H9 (cell line): ENCODE measurements around the gene GABRB1. TPM values are rescaled to one million over a fixed set of nuclear protein-coding genes. Genes with fewer than 3 reads are reported as not detected.

Source experiments
- DNase-seq: peaks from one replicate; pipeline ENCODE4 v3.0.0-alpha.2; 2017
- H2AFZ ChIP-seq: one replicate; pipeline ENCODE4 v1.6.1; 2013; ENCODE audit warnings: mild to moderate bottlenecking, low read length, control low read depth, moderate library complexity
- H2AK5ac ChIP-seq: 2 replicates; pipeline ENCODE4 v1.6.1; 2013; ENCODE audit warnings: low read length, control low read depth, mixed read lengths; ENCODE audit not compliant: insufficient read length
- H2BK120ac ChIP-seq: one replicate; pipeline ENCODE4 v1.6.1; 2013; ENCODE audit warnings: low read depth, mild to moderate bottlenecking, low read length, control low read depth, inconsistent platforms; ENCODE audit not compliant: poor library complexity, severe bottlenecking
- H2BK12ac ChIP-seq: 2 replicates; pipeline ENCODE4 v1.6.1; 2013; ENCODE audit warnings: low read length, control low read depth, mixed read lengths, low read depth; ENCODE audit not compliant: insufficient read length
- H2BK15ac ChIP-seq: 2 replicates; pipeline ENCODE4 v1.6.1; 2013; ENCODE audit warnings: low read depth, low read length, control low read depth
- H2BK20ac ChIP-seq: one replicate; pipeline ENCODE4 v1.6.1; 2013; ENCODE audit warnings: low read depth, mild to moderate bottlenecking, low read length, control low read depth, inconsistent platforms; ENCODE audit not compliant: poor library complexity, severe bottlenecking
- H2BK5ac ChIP-seq: 2 replicates; pipeline ENCODE4 v1.6.1; 2013; ENCODE audit warnings: low read length, control low read depth, mixed read lengths; ENCODE audit not compliant: insufficient read length
- H3K14ac ChIP-seq: 2 replicates; pipeline ENCODE4 v1.6.1; 2013; ENCODE audit warnings: low read length, control low read depth; ENCODE audit not compliant: insufficient read depth
- H3K18ac ChIP-seq: 2 replicates; pipeline ENCODE4 v1.6.1; 2013; ENCODE audit warnings: low read depth, mild to moderate bottlenecking, mixed read lengths, low read length, control low read depth; ENCODE audit not compliant: insufficient read length
- H3K23ac ChIP-seq: 2 replicates; pipeline ENCODE4 v1.6.1; 2013; ENCODE audit warnings: low read length, control low read depth, mixed read lengths, low read depth; ENCODE audit not compliant: insufficient read length
- H3K23me2 ChIP-seq: 2 replicates; pipeline ENCODE4 v1.6.1; 2013; ENCODE audit warnings: low read depth, mild to moderate bottlenecking, mixed read lengths, low read length, control low read depth; ENCODE audit not compliant: insufficient read length, poor library complexity, severe bottlenecking
- H3K27ac ChIP-seq: 2 replicates; pipeline ENCODE4 v1.5.1; 2013; ENCODE audit warnings: low read length, control low read depth, mixed read lengths, low read depth; ENCODE audit not compliant: insufficient read length
- H3K27me3 ChIP-seq: 2 replicates; pipeline ENCODE4 v1.6.1; 2013; ENCODE audit warnings: low read length, control low read depth, inconsistent platforms; ENCODE audit not compliant: insufficient read depth
- H3K4ac ChIP-seq: 2 replicates; pipeline ENCODE4 v1.6.1; 2013; ENCODE audit warnings: low read depth, mild to moderate bottlenecking, control low read depth, inconsistent platforms, low read length, moderate library complexity
- H3K4me1 ChIP-seq: 2 replicates; pipeline ENCODE4 v1.6.1; 2013; ENCODE audit warnings: low read length, control low read depth, inconsistent platforms; ENCODE audit not compliant: insufficient read depth
- H3K4me2 ChIP-seq: 2 replicates; pipeline ENCODE4 v1.6.1; 2013; ENCODE audit warnings: low read length, control low read depth, mixed read lengths; ENCODE audit not compliant: insufficient read length, insufficient read depth
- H3K56ac ChIP-seq: 2 replicates; pipeline ENCODE4 v1.6.1; 2013; ENCODE audit warnings: low read depth, mild to moderate bottlenecking, mixed read lengths, low read length, control low read depth; ENCODE audit not compliant: insufficient read length
- H3K79me1 ChIP-seq: 2 replicates; pipeline ENCODE4 v1.6.1; 2013; ENCODE audit warnings: low read depth, mild to moderate bottlenecking, moderate library complexity, low read length, control low read depth, inconsistent platforms; ENCODE audit not compliant: insufficient read depth, poor library complexity, severe bottlenecking
- H3K79me2 ChIP-seq: 2 replicates; pipeline ENCODE4 v1.6.1; 2013; ENCODE audit warnings: low read length, control low read depth, inconsistent platforms; ENCODE audit not compliant: insufficient read depth
- H3K9ac ChIP-seq: 2 replicates; pipeline ENCODE4 v1.6.1; 2013; ENCODE audit warnings: low read length, control low read depth, mixed read lengths; ENCODE audit not compliant: insufficient read length; ENCODE audit errors: extremely low read depth
- H3K9me3 ChIP-seq: one replicate; pipeline ENCODE4 v1.6.1; 2013; ENCODE audit warnings: low read depth, low read length, inconsistent platforms; ENCODE audit not compliant: control insufficient read depth
- H3T11ph ChIP-seq: one replicate; pipeline ENCODE4 v1.6.1; 2013; ENCODE audit warnings: mild to moderate bottlenecking, low read length, control low read depth, inconsistent platforms
- H4K20me1 ChIP-seq: one replicate; pipeline ENCODE4 v1.6.1; 2013; ENCODE audit not compliant: control insufficient read depth, insufficient read length, insufficient read depth
- H4K5ac ChIP-seq: 2 replicates; pipeline ENCODE4 v1.6.1; 2013; ENCODE audit warnings: low read depth, mild to moderate bottlenecking, mixed read lengths, low read length, control low read depth; ENCODE audit not compliant: insufficient read length
- H4K8ac ChIP-seq: replicated peaks from 2 replicates; pipeline ENCODE4 v1.6.1; 2013; ENCODE audit warnings: low read length, control low read depth, mixed read lengths, low read depth; ENCODE audit not compliant: insufficient read length
- H4K91ac ChIP-seq: 2 replicates; pipeline ENCODE4 v1.6.1; 2013; ENCODE audit warnings: low read depth, mild to moderate bottlenecking, moderate library complexity, mixed read lengths, low read length, control low read depth; ENCODE audit not compliant: insufficient read length
- H3K27ac Mint-ChIP-seq, 3 experiments: 2 replicates in 2 of 3; 3 replicates in 1 of 3; pipeline ENCODE4 v1.8.0; 2020 to 2021; ENCODE audit warnings: mixed read lengths in 3 of 3, mild to moderate bottlenecking in 1 of 3, moderate library complexity in 1 of 3
- H3K27me3 Mint-ChIP-seq: 2 replicates; pipeline ENCODE4 v1.8.0; 2021; ENCODE audit warnings: low read depth, mild to moderate bottlenecking, moderate library complexity, mixed read lengths
- H3K36me3 Mint-ChIP-seq, 3 experiments: 2 replicates in 2 of 3; 3 replicates in 1 of 3; pipeline ENCODE4 v1.8.0; 2020 to 2021; ENCODE audit warnings: low read depth in 3 of 3, mixed read lengths in 3 of 3; ENCODE audit not compliant: insufficient read depth in 1 of 3
- H3K4me1 Mint-ChIP-seq, 2 experiments: 2 replicates each; pipeline ENCODE4 v1.8.0; 2020; ENCODE audit warnings: mixed read lengths in 2 of 2
- H3K4me3 Mint-ChIP-seq, 2 experiments: 2 replicates in 1 of 2; 3 replicates in 1 of 2; pipeline ENCODE4 v1.8.0; 2020 to 2021; ENCODE audit warnings: mild to moderate bottlenecking in 2 of 2, mixed read lengths in 2 of 2, moderate library complexity in 1 of 2
- H3K9me3 Mint-ChIP-seq, 2 experiments: 2 replicates in 1 of 2; 3 replicates in 1 of 2; pipeline ENCODE4 v1.8.0; 2020; ENCODE audit warnings: mild to moderate bottlenecking in 2 of 2, mixed read lengths in 2 of 2, moderate library complexity in 1 of 2
- WGBS: extraction: QIAGEN DNeasy Blood & Tissue Kit; methylation state at CpG from one replicate; pipeline ENCODE4 v1.1.7; 2013; ENCODE audit warnings: missing lambda C conversion rate, low lambda C conversion rate, mixed read lengths; ENCODE audit not compliant: insufficient read length; ENCODE audit errors: extremely low coverage; 5-methylcytosine and 5-hydroxymethylcytosine counted together
- total RNA-seq: library from RNA; stranded (reverse); gene quantifications from 2 replicates; pipeline ENCODE4 v1.2.1, GENCODE V29; 2021
- TF ChIP-seq, protein P1 (sequence below): fragments of 200-600 bp; sonication (generic); conservative IDR thresholded peaks from 3 replicates; pipeline ENCODE4 v1.8.0; 2021; ENCODE audit warnings: antibody characterized with exemption, mild to moderate bottlenecking

GABRB1 gene
- total RNA-seq, 1 experiment from 2014 or later: 0.39 TPM

DNA sequence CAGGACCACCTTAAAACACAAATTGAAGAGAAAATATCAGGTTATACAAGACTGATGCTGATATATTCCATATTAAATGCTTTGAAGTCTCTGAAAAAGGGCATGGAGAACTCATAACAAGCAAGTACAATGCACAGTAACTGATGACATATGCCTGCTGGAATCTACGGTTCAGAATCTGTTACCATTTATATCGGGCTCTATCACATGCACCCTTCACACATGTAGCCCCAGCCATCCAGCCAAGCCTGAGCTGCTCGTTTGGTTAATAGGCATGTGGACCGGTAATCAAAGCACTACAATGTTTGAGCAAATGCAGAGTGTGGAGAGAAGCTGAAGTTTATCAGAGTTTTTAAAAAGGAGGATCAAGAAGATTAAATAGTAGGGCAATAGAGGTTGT, 420.3 kb downstream of the GABRB1 start:
- H3K4me1 Mint-ChIP-seq: no peaks in the 10 kb centered on the region
- H3K27me3 Mint-ChIP-seq: no peaks in the 10 kb centered on the region
- no peak overlapping the region for H2BK15ac ChIP-seq
- H3K4me2 ChIP-seq: no peak overlapping the region
- H3K9me3 Mint-ChIP-seq: no peaks in the 10 kb centered on the region
- no peak overlapping the region for H3T11ph ChIP-seq
- H3K27me3 ChIP-seq: no peaks in the 10 kb centered on the region
- H2BK120ac ChIP-seq: no peak overlapping the region
- H4K91ac ChIP-seq: no peak overlapping the region
- H2AFZ ChIP-seq: no peak overlapping the region
- no peaks in the 10 kb centered on the region for H3K79me1 ChIP-seq
- WGBS: no CpG with 5 or more reads among the region's 4 CpGs
- H3K27ac Mint-ChIP-seq: no peak overlapping the region
- DNase-seq: no peak
- no peak overlapping the region for H3K56ac ChIP-seq
- H4K5ac ChIP-seq: no peak overlapping the region
- no peak overlapping the region for H3K4ac ChIP-seq
- no peaks in the 10 kb centered on the region for H3K79me2 ChIP-seq
- TF ChIP-seq, protein P1, sequence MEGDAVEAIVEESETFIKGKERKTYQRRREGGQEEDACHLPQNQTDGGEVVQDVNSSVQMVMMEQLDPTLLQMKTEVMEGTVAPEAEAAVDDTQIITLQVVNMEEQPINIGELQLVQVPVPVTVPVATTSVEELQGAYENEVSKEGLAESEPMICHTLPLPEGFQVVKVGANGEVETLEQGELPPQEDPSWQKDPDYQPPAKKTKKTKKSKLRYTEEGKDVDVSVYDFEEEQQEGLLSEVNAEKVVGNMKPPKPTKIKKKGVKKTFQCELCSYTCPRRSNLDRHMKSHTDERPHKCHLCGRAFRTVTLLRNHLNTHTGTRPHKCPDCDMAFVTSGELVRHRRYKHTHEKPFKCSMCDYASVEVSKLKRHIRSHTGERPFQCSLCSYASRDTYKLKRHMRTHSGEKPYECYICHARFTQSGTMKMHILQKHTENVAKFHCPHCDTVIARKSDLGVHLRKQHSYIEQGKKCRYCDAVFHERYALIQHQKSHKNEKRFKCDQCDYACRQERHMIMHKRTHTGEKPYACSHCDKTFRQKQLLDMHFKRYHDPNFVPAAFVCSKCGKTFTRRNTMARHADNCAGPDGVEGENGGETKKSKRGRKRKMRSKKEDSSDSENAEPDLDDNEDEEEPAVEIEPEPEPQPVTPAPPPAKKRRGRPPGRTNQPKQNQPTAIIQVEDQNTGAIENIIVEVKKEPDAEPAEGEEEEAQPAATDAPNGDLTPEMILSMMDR: no peak
- no peak overlapping the region for H3K27ac ChIP-seq
- H4K20me1 ChIP-seq: no peaks in the 10 kb centered on the region
- no peak overlapping the region for H3K23ac ChIP-seq
- no peak overlapping the region for H2BK20ac ChIP-seq
- no peaks in the 10 kb centered on the region for H3K23me2 ChIP-seq
- no peak overlapping the region for H3K18ac ChIP-seq
- H3K4me3 Mint-ChIP-seq: no peak overlapping the region
- no peak overlapping the region for H2BK12ac ChIP-seq
- peaks cover 0 to 5% (median 0%) of the 10 kb centered on the region in 3 experiments; a peak in 2 of 7 replicates for H3K36me3 Mint-ChIP-seq
- H2AK5ac ChIP-seq: no peak overlapping the region
- no peak overlapping the region for H3K9ac ChIP-seq
- H4K8ac ChIP-seq: no peak overlapping the region
- H2BK5ac ChIP-seq: no peak overlapping the region
- no peaks in the 10 kb centered on the region for H3K4me1 ChIP-seq
- H3K9me3 ChIP-seq: no peaks in the 10 kb centered on the region
- no peak overlapping the region for H3K14ac ChIP-seq
